Retina (tissue), 1 donor: Measurements from ENCODE around the gene AP4S1.
"Not testable (repeated sequence)": the region's sequence is repeated elsewhere in the genome, so short reads cannot be mapped to it uniquely, and the experiment has no call there.

Source experiments
- DNase-seq: peaks from one replicate; pipeline ENCODE4 v3.0.0-alpha.2; 2016

The AP4S1 gene

DNA sequence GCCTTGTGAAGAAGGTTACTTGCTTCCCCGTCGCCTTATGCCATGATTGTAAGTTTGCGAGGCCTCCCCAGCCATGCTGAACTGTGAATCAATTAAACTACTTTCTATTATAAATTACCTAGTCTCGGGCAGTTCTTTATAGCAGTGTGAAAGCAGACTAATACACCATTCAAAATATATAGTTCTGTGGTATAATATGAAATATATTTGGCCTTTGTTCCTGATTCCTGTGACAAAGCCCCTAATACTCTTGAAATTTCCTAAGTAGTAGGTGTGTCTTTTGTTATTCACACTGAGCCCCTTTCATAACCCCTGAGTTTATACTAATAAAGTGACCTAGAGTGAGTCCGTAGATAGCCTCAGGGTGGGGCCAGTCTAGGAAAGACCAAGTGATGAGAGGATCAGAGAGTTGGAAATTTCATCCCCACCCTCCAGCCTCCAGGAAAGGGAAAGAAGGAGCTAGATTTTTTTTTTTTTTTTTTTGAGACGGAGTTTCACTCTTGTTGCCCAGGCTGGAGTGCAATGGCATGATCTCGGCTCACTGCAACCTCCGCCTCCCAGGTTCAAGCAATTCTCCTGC lies 20.1 kb downstream of the AP4S1 start:
- no peak for DNase-seq

DNA sequence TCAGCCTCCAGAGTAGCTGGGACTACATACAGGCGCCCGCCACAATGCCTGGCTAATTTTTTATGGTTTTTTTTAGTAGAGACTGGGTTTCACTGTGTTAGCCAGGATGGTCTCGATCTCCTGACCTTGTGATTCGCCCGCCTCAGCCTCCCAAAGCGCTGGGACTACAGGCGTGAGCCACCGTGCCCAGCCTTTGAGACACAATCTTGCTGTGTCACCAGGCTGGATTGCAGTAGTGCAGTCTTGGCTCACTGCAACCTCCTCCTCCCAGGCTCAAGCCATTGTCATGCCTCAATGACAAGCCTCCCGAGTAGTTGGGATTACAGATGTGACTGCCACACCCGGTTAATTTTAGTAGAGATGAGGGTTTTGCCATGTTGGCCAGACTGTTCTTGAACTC lies 22.1 kb downstream of the AP4S1 start:
- no peak for DNase-seq

DNA sequence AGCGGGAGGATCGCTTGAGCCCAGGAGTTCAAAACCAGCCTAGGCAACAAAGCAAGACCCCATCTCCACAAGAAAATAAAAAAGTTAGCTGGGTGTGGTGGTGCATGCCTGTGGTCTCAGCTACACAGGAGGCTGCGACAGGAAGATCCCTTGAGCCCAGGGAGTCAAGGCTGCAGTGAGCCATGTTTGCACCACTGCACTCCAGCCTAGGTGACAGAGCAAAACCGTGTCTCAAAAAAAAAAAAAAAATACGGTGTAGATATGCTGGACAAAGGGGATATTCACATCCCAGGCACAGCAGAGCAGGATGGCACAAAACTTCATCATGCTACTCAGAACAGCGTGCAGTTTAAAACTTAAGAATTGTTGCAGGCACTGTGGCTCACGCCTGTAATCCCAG lies 25.6 kb downstream of the AP4S1 start:
- no peak for DNase-seq

DNA sequence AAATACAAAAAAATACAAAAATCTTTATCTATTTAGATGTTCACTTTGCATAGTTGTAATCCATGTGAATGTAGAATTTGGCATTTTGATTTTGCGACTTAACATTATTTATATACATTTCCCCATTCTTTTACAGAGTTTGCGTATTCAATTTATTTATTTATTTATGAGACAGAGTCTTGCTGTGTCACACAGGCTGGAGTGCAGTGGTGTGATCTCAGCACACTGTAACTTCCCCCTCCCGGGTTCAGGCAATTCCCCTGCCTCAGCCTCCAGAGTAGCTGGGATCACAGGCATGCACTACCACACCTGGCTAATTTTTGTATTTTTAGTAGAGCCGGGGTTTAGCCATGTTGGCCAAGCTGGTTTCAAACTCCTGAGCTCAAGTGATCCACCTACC lies 26.1 kb downstream of the AP4S1 start:
- no peak for DNase-seq

DNA sequence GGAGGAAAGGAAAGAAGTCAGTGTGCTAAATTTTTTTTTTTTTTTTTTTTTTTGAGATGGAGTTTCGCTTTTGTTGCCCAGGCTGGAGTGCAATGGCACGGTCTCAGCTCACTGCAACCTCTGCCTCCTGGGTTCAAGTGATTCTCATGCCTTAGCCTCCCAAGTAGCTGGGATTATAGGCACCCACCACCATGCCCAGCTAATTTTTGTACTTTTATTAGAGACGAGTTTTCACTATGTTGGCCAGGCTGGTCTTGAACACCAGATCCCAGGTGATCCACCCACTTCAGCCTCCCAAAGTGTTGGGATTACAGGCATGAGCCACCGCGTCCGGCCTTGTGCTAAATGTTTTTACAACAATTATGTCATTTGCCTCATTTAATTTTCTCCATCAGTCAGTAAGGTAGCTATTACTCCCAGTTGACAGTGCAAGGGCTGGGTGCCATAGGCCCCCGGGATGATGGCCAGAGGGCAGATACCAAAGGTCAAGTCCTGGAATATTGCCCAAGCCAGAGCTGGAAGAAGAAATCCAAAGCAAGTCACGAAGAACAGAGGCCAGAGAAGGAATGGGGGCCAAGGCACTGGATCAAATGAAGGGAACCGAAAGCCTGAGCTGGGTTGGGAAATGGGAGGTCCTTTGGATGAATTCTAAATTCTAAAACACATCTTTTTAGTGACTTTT lies 27.6 kb downstream of the AP4S1 start:
- DNase-seq, result not testable (repeated sequence)

DNA sequence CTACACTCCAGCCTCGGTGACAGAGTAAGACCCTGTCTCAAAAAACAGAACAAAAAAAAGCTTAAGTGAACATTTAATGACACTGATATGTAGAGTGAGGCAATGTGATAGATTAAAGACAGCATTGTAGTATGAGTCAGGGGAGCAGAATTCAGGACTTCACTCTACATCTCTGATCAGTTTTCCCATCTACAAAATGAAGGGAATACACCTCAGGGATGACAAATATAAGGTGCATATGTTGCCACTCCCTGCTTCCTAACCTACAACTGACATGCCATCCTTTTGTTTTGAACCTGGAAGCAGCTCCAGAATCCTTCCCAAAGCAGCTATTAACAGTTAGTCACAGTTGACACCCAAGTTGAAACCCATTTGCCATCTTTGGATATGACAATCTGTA lies 31.6 kb downstream of the AP4S1 start:
- DNase-seq, result no peak

DNA sequence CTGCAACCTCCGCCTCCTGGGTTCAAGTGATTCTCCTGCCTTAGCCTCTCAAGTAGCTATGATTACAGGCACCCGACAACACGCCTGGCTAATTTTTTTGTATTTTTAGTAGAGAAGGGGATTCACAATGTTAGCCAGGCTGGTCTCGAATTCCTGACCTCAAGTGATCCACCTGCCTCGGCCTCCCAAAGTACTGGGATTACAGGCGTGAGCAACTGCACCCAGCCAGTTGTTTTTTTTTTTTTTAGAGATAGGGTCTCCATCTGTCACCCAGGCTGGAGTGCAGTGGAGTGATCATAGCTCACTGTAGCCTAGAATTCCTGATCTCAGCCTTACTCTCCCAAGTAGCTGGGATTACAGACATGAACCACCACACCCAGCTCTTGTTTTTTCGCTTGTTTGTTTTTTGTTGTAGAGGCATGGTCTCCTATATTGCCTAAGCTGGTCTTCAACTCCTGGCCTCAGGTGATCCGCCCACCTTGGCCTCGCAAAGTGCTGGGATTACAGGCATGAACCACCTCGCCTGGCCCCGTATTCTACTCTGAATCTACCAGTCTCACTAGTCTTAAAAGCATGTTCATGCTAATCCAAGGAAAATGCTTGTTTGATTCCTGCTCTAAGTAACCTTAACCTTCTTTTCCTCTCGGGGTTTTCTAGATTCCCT lies 32.4 kb downstream of the AP4S1 start:
- DNase-seq, result no peak

DNA sequence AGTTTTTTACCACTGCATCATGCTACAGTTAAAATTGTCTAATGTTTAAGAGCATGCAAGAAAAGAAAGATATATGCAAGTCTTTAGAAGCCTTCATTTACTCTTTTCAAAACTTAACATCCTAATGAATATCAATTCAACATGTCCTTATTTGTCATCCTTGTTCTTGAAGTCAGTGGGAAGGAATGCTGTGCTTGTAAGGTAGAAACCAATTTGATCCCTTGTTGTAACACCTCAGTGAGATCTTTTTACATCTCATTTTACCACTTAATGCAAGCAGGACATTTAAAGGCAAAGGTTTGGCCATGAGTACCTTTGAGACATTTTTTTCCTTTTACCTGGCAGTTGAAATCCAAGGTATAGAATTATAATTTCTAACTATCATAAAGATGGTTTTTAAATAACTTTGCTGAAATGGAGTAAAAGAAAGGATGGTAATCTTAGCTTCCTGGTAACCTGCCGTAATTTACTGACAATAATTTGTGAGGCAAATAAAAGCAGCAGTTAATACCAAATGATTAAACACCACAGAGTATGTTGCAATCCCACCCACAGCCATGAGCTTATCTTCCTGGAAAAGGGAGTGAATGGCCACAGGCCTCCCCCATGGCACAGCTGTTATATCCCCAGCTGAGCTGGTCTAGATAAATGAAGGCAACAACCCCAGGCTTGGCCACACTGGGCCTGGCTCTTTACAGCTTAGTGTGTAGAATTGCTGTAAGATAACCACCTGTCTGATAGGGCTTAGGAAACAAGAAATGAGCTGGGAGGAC lies 33.9 kb downstream of the AP4S1 start:
- DNase-seq, result no peak

DNA sequence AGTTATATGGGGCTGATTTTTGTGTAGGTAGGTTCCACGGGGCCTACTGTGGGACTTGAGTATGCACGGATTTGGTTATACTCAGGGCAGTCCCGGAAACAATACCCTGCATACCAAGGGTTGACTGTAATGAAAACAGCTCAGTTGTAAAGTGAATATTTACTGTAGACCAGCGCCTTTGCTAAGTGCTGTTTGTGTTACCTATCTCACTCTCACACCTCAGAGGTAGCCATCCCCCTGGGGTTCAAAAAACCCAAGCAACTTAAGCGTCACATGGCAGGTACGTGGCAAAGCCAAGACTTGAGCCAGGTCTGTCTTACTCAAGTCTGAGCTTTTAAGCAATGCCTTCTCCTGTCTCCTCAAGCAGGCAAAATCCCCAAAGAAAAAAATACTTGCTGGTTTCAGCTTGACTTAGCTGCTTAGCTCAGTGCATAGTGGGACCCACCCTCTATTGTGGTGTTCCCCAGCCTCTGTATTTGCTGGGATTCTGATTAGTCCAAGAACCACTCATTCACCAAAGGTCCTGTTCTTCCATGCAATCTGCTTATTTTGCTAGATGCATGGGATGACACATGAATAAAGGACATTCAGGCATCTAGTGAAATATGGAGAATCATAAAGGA lies 34.9 kb downstream of the AP4S1 start:
- DNase-seq, result no peak

DNA sequence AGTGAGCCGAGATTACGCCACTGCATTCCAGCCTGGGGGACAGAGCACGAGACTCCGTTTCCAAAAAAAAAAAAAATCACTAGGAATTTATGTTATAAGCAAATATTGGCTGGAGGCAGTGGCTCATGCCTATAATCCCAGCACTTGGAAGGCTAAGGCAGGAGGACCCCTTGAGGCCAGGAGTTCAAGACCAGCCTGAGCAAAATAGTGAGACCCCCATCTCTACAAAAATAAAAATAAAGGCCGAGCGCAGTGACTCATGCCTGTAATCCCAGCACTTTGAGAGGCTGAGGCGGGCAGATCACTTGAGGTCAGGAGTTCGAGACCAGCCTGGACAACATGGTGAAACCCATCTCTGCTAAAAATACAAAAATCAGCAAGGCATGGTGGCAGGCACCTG lies 37.5 kb downstream of the AP4S1 start:
- DNase-seq, result not testable (repeated sequence)

DNA sequence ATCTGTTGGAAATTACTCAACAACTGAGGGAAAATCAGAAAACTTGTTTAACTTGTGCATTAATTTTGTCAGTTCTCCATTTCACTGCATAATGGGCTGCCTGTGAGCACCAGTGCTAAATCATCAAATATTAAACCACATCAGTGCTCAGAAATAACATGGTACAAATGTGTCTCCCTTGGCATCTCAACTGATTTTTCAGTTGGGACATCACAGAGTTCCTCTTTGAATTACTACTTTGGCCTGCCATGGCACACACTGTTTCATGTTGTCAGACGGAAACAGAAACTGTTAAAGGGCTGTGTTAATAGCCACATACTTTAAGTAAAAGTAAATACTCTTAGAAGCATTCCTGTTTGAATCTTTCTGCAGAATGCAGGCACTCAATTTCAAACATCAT lies 42.8 kb downstream of the AP4S1 start:
- no peak for DNase-seq

DNA sequence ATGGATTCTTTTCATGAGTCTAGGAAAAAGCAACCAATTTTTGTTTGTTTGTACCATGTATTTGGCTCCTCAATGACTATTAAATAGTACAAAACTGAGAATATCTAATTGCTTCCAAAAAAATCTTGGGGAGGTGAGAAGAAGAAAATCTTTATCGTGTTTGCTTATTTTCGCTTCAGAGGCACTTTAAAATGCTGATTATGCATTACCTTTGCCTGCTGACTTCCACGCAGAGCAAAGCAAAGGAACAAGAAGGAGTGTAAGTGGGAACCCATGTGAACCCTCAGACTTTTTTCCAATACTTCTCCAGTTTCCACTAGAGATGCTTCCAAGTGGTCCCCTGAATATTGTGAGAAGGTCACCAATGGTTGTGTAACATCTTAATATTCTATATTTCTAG lies 43.9 kb downstream of the AP4S1 start:
- no peak for DNase-seq

DNA sequence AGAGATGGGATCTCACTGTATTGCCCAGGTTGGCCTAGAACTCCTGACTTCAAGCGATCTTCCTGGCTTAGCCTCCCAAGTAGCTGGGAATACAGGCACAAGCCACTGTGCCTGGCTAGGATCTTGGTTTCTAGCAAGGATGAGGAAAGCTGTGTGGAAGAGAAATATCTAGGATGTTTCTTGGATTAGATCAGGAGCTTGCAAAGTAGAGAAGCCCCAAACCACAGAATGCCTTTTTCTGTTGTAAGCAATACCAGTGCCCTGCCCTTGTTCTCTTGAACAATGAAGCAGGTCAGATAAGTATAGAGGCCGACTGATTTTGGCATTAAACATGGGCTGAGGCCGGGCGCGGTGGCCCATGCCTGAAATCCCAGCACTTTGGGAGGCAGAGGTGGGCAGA lies 45.0 kb downstream of the AP4S1 start:
- DNase-seq, result no peak

DNA sequence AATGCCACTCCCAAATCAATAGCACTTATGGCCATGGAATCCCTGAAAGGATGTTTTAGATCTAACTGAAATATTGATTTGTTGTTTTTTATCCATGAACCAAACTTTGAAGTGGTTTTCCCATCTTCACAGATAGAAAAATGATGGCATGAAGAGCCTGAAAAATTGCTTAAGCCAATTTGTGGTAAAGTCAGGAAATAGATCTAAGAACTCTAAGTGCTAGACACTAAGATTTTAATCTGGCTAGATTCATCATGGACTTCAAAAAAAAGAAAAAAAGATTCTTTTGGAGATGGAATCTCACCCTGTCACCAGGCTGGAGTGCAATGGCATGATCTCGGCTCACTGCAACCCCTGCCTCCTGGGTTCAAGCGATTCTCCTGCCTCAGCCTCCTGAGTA lies 45.7 kb downstream of the AP4S1 start:
- no peak for DNase-seq

DNA sequence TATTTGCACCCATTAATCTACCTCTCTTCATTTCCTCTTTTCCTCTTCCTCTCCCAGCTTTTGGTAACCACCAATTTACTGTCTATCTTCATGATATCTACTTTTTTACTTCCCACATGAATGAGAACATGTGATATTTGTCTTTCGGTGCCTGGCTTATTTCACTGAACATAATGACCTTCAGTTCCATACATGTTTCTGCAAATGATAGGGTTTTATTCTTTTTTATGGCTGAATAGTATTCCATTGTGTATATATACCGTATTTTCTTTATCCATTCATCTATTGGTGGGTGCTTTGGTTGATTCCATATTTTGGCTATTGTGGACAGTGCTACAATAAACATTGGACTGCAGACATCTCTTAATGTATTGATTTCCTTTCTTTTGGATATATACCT lies 49.7 kb downstream of the AP4S1 start:
- DNase-seq, result no peak

DNA sequence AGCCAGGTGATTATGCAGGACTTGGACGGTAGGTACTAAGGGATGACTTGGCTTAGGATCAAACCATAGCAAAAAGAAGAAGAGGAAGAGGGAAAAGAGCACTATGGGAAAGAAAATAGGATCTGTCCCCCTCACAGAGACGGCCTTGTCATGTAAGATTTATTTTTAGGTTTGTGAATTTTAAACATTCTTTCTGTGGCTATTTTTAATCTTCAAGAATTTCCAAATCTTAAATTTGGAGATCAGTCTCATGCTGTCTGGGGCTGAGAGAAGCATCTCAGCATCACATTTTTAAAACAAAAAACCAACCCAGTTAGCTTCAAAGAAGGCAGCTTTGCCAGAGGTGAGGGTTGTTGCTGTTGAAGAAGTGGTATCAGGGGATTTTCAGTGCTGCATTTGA lies 53.3 kb downstream of the AP4S1 start:
- DNase-seq, result no peak

DNA sequence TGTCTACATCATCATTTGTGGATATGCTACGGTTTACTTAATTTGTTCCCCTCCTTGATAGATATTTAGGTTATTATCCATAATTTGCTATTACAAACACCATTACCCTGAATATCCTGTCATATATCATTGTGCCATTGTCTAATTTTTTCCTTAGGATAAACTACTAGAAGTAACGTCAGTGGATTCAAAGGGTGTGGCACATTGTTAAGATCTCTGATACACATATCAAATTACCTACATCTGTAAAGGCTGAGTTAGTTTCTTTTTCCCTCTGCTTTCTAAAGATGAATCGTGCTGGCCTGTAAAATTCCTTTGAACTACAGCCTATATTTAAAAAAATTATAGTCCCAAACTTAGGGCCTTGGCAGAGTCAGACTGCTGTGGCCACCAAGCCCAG lies 54.6 kb downstream of the AP4S1 start:
- DNase-seq, result no peak

DNA sequence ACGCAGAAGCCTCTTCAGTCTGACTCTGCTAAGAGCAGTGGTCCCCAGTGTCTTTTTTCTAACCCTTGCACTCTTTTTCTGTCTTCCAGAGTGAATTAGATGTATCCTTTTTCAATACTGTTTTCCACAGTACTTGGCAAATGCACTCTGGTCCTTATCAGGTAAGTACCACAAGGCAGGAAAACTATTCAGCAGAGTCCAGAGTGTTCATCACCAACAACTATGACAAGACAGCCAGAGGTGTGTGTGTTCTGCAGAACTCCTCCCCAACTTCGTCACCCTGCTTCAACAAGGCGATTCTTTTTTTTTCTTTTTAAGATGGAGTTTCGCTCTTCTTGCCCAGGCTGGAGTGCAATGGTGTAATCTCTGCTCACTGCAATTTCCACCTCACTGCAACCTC lies 55.0 kb downstream of the AP4S1 start:
- no peak for DNase-seq

DNA sequence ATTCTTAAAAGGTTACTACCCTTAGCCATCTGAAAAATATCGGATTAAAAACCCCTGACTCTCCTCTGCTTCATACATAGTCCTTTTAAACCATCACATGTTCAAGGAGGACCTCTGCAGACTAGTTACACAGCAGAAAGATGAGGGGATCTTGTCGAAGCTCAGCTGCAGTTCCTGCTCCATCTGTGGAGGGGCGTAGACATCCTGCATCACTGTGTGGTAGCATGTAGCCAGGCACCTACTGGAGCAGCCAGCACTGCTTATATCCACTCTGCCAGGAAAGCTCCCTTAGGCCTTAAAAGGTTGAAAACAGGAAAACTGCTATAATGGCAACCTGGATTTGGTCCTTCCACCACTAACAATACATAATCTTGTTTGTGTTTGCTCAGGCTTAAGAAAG lies 58.3 kb downstream of the AP4S1 start:
- no peak for DNase-seq

DNA sequence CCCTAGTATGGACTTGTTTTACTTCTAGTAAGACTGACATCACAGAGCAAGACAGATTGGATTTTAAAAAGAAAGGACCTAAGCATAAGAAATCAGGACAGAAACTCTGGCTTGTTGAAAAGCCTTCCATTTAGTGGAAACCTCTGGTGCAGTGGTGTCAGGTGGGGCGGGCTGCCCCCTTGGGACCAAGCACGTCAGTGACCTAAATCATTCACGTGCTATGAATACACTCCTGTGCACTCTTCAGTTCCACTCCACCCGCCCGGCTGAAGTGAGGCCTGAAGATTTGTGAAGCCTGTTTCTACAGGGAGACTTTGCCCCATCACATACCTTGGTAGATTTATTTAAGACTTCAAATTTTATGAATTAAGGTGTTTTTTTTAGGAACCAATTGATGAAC lies 58.9 kb downstream of the AP4S1 start:
- DNase-seq, result no peak

DNA sequence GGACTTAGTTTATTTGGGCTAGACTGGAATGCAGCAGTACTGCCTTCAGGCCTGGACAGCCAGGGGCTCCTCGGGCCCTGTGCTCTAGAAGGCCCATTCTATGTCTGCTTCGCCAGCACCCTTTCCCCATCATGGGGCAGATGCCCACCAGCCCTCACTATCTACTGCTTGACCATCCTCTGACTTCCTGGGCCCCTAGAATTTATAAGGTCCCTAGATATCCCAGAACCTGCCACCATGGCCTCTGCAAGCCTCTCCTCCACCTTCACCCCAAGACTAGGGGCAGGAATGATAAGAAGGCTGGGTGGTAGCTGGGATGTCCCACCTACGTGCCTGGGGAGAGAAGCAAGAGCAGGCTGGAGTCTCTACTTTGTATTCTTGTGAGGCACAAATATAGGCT lies 59.6 kb downstream of the AP4S1 start:
- no peak for DNase-seq

DNA sequence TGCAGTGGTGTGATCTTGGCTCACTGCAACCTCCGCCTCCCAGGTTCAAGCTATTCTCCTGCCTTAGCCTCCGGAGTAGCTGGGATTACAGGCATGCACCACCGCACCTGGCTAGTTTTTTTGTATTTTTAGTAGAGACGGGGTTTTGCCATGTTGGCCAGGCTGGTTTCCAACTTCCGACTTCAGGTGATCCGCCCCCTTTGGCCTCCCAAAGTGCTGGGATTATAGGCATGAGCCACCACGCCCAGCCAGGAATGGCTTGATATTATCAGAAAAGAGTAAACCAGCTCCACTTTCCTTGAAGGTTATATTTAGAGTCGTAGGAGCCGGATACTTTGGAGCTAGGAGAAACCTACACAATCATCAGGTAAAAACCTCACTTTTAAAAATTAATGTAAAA lies 61.0 kb downstream of the AP4S1 start:
- DNase-seq, result not testable (repeated sequence)
